A673 (cell line): Measurements from ENCODE around the gene XPNPEP3.

ENCODE experiments used
- CTCF ChIP-seq: fragments of 300-800, 200-600 bp; sonication (generic); conservative IDR thresholded peaks from 2 replicates; pipeline ENCODE4 v1.5.1; 2017; ENCODE audit warnings: low read depth, mild to moderate bottlenecking, antibody characterized with exemption, low read length, moderate library complexity, mixed read lengths
- EZH2 ChIP-seq: fragments of 200-600 bp; sonication (generic); IDR thresholded peaks from 2 replicates; pipeline ENCODE4 v1.6.1; 2017; ENCODE audit warnings: borderline replicate concordance, low read depth, mild to moderate bottlenecking, mixed read lengths, antibody characterized with exemption, low read length; ENCODE audit not compliant: poor library complexity, severe bottlenecking

GRCh38 chr22:40818192-40818746 lies 38.7 kb upstream of the XPNPEP3 start:
- no peak for TF ChIP-seq CTCF
- no peak for TF ChIP-seq EZH2
